CD4-positive, alpha-beta T cell (primary cell): ENCODE data around the gene EHHADH. TPM values are rescaled to one million over a fixed set of nuclear protein-coding genes. Genes with fewer than 3 reads are reported as not detected.

Source experiments
- ATAC-seq: fragments of 200-7000 bp; cut with Tn5 transposase; one replicate; pipeline ENCODE4 v1.10.0; 2022; ENCODE audit warnings: mild to moderate bottlenecking; ENCODE audit not compliant: poor library complexity
- CTCF ChIA-PET: fragments of 350-600 bp; sonication (Branson Sonifier 250); formaldehyde crosslinking; loops from one replicate; lab custom pipeline; 2021; ENCODE audit warnings: antibody characterized with exemption, inconsistent platforms; lab: Charles Lee
- POLR2A ChIA-PET: fragments of 350-600 bp; sonication (Branson Sonifier 250); formaldehyde crosslinking; loops from one replicate; lab custom pipeline; 2021; ENCODE audit warnings: antibody characterized with exemption, inconsistent platforms; lab: Charles Lee
- DNase-seq, 14 experiments: peaks; one replicate each; pipeline ENCODE4 v3.0.0-alpha.2; 2013 to 2020; ENCODE audit warnings: mixed read lengths in 2 of 14
- H3K27ac ChIP-seq, 2 donors: one replicate each; pipeline versions ENCODE4 v1.5.1 to v1.7.0; 2013; ENCODE audit warnings: low read length in 2 of 2, low read depth in 1 of 2, mild to moderate bottlenecking in 1 of 2
- H3K27me3 ChIP-seq, 2 experiments: 1 replicate in 1 of 2; 2 replicates in 1 of 2; pipeline versions ENCODE4 v1.6.1 to v1.7.0; 2013; ENCODE audit warnings: low read length in 2 of 2, control low read depth in 1 of 2, mild to moderate bottlenecking in 1 of 2, moderate library complexity in 1 of 2; ENCODE audit not compliant: insufficient read depth in 2 of 2, control insufficient read depth in 1 of 2
- H3K36me3 ChIP-seq: one replicate; pipeline ENCODE4 v1.6.1; 2013; ENCODE audit warnings: low read length, control low read depth; ENCODE audit not compliant: insufficient read depth
- H3K4me1 ChIP-seq: one replicate; pipeline ENCODE4 v1.6.1; 2013; ENCODE audit warnings: low read length, control low read depth; ENCODE audit not compliant: insufficient read depth
- H3K4me3 ChIP-seq: one replicate; pipeline ENCODE4 v1.5.1; 2013; ENCODE audit warnings: mild to moderate bottlenecking, low read length, moderate library complexity
- H3K9me3 ChIP-seq, 2 experiments: 1 replicate in 1 of 2; 2 replicates in 1 of 2; pipeline versions ENCODE4 v1.6.1 to v1.7.0; 2013; ENCODE audit warnings: low read length in 2 of 2, mild to moderate bottlenecking in 2 of 2, control low read depth in 1 of 2, moderate library complexity in 1 of 2; ENCODE audit not compliant: control insufficient read depth in 1 of 2, insufficient read depth in 1 of 2
- H3K27ac Mint-ChIP-seq: one replicate; pipeline ENCODE4 v1.8.0; 2020; ENCODE audit warnings: mixed read lengths
- H3K27me3 Mint-ChIP-seq: one replicate; pipeline ENCODE4 v1.8.0; 2021; ENCODE audit warnings: mixed read lengths
- H3K36me3 Mint-ChIP-seq: one replicate; pipeline ENCODE4 v1.8.0; 2021; ENCODE audit warnings: low read depth, mixed read lengths
- H3K4me1 Mint-ChIP-seq: one replicate; pipeline ENCODE4 v1.8.0; 2021; ENCODE audit warnings: low read depth, mixed read lengths
- H3K4me3 Mint-ChIP-seq: one replicate; pipeline ENCODE4 v1.8.0; 2020; ENCODE audit warnings: mild to moderate bottlenecking, mixed read lengths
- H3K9me3 Mint-ChIP-seq: one replicate; pipeline ENCODE4 v1.8.0; 2020; ENCODE audit warnings: mixed read lengths
- CTCF ChIP-seq: fragments of 200-600 bp; IDR thresholded peaks from one replicate; pipeline ENCODE4 v1.8.0; 2022; ENCODE audit warnings: antibody characterized with exemption, mild to moderate bottlenecking
- intact Hi-C, 2 experiments: fragments of 100-400 bp; cut with DNase I in 1 of 2; cut with micrococcal nuclease in 1 of 2; formaldehyde crosslinking; loops; one replicate each; pipeline versions ENCODE4 v1.15.1 to v1.9.0; 2023 to 2025; cut with DNase I, micrococcal nuclease
- total RNA-seq, 174 experiments: library from RNA in 2 of 174; stranded (reverse) in 2 of 174; gene quantifications; one replicate each; pipeline ENCODE4 v1.2.3 and lab custom pipeline; 2021 to 2026

Gene EHHADH
- total RNA-seq, 2 experiments from 2014 or later = 0.11 to 0.52 TPM

- Mint-ChIP-seq H3K27me3 (peaks cover 44% of the 10 kb centered on the region), H3K4me1 (peaks cover 4% of the 10 kb centered on the region), H3K9me3 (no peaks in the 10 kb centered on the region), H3K4me3 (no peak overlapping the region), H3K27ac (no peak overlapping the region), H3K36me3 (no peaks in the 10 kb centered on the region)
- ChIA-PET POLR2A (no interaction called here), CTCF (no interaction called here)
- Histone ChIP-seq H3K27me3 (no peaks in the 10 kb centered on the region), H3K4me3 (no peak overlapping the region), H3K27ac (no peak overlapping the region), H3K4me1 (peaks cover 8% of the 10 kb centered on the region), H3K36me3 (no peaks in the 10 kb centered on the region), H3K9me3 (no peaks in the 10 kb centered on the region)
- DNase-seq (no peak), ATAC-seq (no peak)
- intact Hi-C loops = no loop called here
- no peak for TF ChIP-seq CTCF
Measured at GRCh38 chr3:185250247-185250646, 3.6 kb downstream of the EHHADH start.

- Mint-ChIP-seq H3K4me1 (no peaks in the 10 kb centered on the region), H3K27ac (no peak overlapping the region), H3K4me3 (no peak overlapping the region), H3K9me3 (peaks cover 12% of the 10 kb centered on the region), H3K36me3 (peaks cover 6% of the 10 kb centered on the region), H3K27me3 (peaks cover 30% of the 10 kb centered on the region)
- no peak for TF ChIP-seq CTCF
- DNase-seq (no peak), ATAC-seq (no peak)
- H3K36me3 ChIP-seq = no peaks in the 10 kb centered on the region
- ChIA-PET CTCF (no interaction called here), POLR2A (no interaction called here)
- intact Hi-C loops = no loop called here
- no peak overlapping the region for H3K4me3 ChIP-seq
- no peaks in the 10 kb centered on the region for H3K4me1 ChIP-seq
- peaks cover 6 to 9% of the 10 kb centered on the region in 2 experiments for H3K9me3 ChIP-seq
- no peaks in the 10 kb centered on the region for H3K27me3 ChIP-seq
- H3K27ac ChIP-seq = no peak overlapping the region
Measured at GRCh38 chr3:185242642-185243041, 11.2 kb downstream of the EHHADH start.

- no peak for TF ChIP-seq CTCF
- H3K4me1 Mint-ChIP-seq = no peaks in the 10 kb centered on the region
- peaks cover 10% of the 10 kb centered on the region for H3K9me3 Mint-ChIP-seq
- H3K4me3 Mint-ChIP-seq = no peak overlapping the region
- ChIA-PET POLR2A (no interaction called here), CTCF (interaction anchor here (0.5 kb wide), 1 partner anchor 111 kb away, joined by 4 read pairs; no protein-coding TSS in a partner anchor)
- no peak overlapping the region for H3K27ac Mint-ChIP-seq
- H3K27me3 ChIP-seq = no peaks in the 10 kb centered on the region
- H3K36me3 Mint-ChIP-seq = peaks cover 4% of the 10 kb centered on the region
- no peaks in the 10 kb centered on the region for H3K4me1 ChIP-seq
- intact Hi-C loops = no loop called here
- H3K27ac ChIP-seq = no peak overlapping the region
- ATAC-seq (no peak), DNase-seq (no peak)
- H3K9me3 ChIP-seq = peaks cover 16 to 24% of the 10 kb centered on the region in 2 experiments
- peaks cover 3% of the 10 kb centered on the region for H3K27me3 Mint-ChIP-seq
- no peaks in the 10 kb centered on the region for H3K36me3 ChIP-seq
- no peak overlapping the region for H3K4me3 ChIP-seq
Measured at GRCh38 chr3:185236969-185237368, 16.9 kb downstream of the EHHADH start.
